Endometrial microvascular endothelial cells (primary cell): ENCODE measurements around the gene NT5C3A. TPM values are rescaled to one million over a fixed set of nuclear protein-coding genes. Genes with fewer than 3 reads are reported as not detected.

ENCODE experiments used
- in situ Hi-C: cut with HindIII; loops from 2 replicates; pipeline ENCODE4 v1.10.0; 2017; ENCODE audit warnings: low sequenced_read_pairs, low pct_unique_long_range_greater_than_20kb; ENCODE audit errors: inconsistent ontology term
- total RNA-seq: library from RNA; depleted of rRNA; stranded (reverse); fragments of >200 nt; gene quantifications from one replicate; pipeline ENCODE4 v1.2.3, GENCODE V29; 2015; ENCODE audit errors: inconsistent ontology term

The NT5C3A gene
- total RNA-seq, 1 donor from 2014 or later: 20.3 TPM

GRCh38 chr7:33079763-33080690 is 17.5 kb upstream of the NT5C3A start:
- in situ Hi-C loops: no loop called here

- in situ Hi-C loops: no loop called here
Measured at GRCh38 chr7:33079096-33079495, 16.5 kb upstream of the NT5C3A start.

DNA sequence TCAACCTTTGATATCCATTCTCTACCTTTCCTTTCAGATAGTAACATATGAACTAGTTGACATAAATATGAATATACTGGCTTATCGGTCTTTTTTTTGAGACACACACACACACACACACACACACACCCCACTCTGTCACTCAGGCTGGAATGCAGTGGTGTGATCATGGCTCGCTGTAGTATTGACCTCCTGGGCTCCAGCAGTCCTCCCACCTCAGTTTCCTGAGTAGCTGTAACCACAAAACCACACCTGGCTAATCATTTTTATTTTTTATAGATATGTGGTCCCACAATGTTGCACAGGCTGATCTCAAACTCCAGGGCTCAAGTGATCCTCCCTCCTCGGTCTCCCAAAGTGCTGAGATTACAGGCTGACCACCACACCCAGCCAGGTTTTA is 14.2 kb upstream of the NT5C3A start:
- in situ Hi-C loops: no loop called here

DNA sequence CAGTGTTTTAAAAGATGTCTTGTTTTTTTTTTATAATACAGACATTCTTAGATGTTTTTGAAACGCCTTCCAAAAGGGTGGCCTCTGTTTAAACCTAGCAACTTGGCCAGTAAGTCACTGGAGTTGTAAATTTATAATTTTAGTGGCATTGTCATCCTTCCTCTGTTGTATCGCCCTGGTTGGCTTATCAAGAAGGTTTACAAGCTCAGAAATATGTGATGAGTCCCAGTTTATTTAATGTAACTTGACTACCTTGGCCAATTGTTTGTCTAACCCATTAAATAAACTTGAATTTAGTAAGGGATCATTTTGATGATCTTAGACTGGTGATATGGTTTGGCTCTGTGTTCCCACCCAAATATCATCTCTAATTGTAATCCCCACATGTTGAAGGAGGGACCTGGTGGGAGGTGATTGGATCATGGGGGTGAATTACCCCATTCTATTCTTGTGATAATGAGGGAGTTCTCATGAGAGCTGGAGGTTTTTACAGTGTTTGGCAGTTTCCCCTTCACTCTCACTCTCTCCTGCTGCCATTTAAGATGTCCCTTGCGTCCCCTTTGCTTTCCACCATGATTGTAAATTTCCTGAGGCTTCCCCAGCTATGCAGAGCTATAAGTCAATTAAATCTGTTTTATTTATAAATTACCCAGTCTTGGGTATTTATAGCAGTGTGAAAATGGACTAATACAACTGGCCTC is 13.4 kb upstream of the NT5C3A start:
- in situ Hi-C loops: no loop called here

DNA sequence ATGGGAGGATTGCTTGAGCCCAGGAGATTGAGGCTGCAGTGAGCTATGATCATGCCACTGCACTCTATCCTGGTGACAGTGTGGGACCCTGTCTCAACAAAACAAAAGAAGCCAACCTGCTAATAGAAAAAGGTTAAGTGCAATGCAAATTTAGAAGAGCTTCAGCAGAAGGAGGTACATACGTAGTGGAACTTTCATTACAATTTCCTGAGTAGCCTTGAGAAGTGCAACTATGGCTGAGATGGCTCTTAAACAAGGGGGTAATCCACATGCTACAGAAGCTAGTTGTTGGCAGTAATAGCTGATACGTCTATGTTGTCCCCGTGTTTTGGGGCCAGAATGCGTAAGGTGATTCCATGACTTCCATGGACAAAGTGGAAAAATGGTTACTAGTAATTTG is 10.7 kb upstream of the NT5C3A start:
- in situ Hi-C loops: no loop called here

DNA sequence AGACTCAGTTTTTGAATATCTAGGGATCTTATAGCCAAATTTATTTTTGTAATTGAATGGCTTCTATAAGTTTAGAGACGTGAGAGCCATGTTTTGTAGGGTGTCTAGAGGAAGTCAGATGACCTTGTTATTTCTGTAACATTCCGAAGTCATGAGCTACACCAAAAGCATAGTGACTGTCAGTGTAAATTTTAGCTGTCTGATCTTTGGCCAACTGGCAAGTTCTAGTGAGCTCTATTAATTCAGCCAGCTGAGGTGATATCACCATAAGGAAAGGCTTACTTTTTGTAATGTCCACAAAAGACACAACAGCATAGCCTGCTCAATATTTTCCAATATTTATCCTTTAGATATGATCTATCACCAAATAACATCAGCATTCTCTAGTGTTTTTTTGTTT is 9.9 kb upstream of the NT5C3A start:
- in situ Hi-C loops: no loop called here

DNA sequence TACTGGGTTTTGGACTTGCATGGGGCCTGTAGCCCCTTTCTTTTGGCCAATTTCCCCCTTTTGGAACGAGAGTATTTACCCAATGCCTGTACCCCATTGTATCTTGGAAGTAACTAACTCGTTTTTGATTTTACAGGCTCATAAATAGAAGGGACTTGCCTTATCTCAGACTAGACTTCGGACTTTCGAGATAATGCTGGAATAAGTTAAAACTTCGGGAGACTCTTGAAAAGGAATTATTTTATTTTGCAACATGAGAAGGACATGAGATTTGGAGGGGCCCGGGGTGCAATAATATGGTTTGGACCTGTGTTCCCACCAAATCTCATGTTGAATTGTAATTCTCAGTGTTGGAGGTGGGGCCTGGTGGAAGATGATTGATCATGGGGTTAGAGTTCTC is 8.3 kb upstream of the NT5C3A start:
- in situ Hi-C loops: no loop called here

DNA sequence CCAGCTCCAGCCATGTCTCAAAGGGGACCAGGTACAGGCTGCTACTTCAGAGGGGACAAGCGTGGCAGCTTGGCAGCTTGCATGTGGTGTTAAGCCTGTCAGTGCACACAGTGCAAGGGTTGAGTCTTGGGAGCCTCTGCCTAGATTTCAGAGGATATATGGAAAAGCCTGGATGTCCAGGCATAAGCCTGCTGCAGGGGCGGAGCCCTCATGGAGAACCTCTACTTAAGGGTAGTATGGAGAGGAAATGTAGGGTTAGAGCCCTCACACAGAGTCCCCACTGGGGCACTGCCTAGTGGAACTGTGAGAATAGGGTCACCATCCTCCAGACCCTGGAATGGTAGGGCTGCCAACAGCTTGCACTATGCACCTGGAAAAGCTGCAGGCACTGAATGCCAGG is 7.7 kb upstream of the NT5C3A start:
- in situ Hi-C loops: no loop called here

- in situ Hi-C loops: no loop called here
Measured at GRCh38 chr7:33067921-33068320, 5.3 kb upstream of the NT5C3A start.

- in situ Hi-C loops: no loop called here
Measured at GRCh38 chr7:33066771-33067170, 4.2 kb upstream of the NT5C3A start.

DNA sequence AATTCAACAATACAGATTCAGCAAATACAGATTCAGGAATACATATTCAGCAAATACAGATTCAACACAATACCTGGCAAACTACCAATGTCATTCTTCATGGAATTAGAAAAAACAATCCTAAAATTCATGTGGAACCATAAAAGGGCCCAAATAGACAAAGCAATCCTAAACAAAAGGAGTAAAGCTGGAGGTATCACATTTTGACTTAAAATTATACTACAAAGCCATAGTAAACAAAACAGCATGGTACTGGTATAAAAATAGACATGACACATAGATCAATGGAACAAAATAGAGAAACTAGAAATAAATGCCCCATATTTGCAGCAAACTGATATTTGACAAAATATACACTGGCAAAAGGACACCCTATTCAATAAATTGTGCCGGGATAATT is 3.4 kb upstream of the NT5C3A start:
- in situ Hi-C loops: no loop called here

- in situ Hi-C loops: no loop called here
Measured at GRCh38 chr7:33062782-33063443, 337 bp upstream of the NT5C3A start.

DNA sequence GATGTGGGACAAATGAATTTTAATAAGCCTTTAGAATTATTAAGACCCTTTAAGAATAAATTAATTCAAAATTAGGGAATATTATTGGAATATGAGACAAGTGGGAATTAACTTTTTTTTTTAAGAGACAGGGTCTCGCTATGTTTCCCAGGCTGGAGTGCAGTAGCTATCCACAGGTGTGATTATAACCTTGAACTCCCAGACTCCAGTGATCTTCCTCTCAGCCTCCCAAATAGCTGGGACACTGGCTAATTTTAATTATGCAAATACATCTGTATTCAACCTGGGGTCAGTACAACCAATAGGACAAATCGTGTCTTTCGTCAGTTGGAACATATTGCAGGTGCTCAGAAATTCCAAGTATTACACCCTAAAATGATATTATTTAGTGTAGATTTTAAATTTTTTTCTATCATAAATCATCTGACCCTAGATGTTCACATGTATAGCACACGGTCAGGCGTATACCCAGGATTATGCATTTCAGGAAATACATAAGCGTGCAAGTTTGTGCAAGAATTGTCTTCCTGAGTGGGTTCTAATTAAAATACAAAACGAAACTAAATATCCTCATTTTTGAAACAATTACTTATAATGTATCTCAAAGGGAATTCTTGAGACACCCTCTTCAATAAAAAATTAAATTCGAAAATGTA is 1.2 kb downstream of the NT5C3A start:
- in situ Hi-C loops: no loop called here

GRCh38 chr7:33059635-33060034 is 2.9 kb downstream of the NT5C3A start:
- in situ Hi-C loops: no loop called here

- in situ Hi-C loops: no loop called here
Measured at GRCh38 chr7:33055158-33055557, 7.4 kb downstream of the NT5C3A start.

DNA sequence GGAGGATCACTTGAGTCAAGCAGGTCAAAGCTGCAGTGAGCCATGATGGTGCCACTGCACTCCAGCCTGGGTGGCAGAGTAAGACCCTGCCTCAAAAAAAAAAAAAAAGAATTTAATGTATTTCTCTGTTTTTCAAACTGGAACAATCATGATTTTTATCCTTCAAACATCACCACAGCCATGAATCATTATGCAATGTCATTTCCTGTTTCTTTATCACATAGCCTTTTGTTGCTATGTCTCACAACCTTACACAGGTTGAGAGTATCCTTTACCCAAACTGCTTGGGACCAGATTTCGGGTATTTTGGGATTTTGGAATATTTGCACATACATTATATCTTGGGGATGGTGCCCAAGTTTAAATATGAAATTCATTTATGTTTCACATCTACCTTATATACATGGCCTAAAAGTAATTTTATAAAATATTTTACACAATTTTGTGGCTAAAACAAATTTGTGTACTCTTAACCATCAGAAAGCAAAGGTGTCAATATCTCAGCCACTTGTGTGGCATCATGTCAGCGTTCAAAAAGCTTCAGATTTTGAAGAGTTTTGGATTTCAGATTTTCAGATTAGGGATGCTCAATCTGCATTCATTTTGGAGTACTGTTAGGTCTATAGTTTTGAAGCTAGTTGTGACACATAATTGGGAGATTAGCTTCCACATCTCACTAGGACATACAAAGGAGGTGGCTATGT is 8.2 kb downstream of the NT5C3A start:
- in situ Hi-C loops: no loop called here

GRCh38 chr7:33053721-33054120 is 8.9 kb downstream of the NT5C3A start:
- in situ Hi-C loops: no loop called here

GRCh38 chr7:33050535-33051318 is 11.8 kb downstream of the NT5C3A start:
- in situ Hi-C loops: no loop called here
